DOHH2 (cell line): ENCODE data around the gene EXOC6B.

Experiments used
- EZH2phosphoT487 ChIP-seq: fragments of 200-600 bp; sonication (generic); IDR thresholded peaks from 2 replicates; pipeline ENCODE4 v1.6.1; 2017; ENCODE audit warnings: borderline replicate concordance, mild to moderate bottlenecking, antibody characterized with exemption, low read length, moderate library complexity, mixed read lengths
- TF ChIP-seq, protein P1 (sequence below): fragments of 200-600 bp; sonication (generic); IDR thresholded peaks from one replicate; pipeline ENCODE4 v1.5.1; 2014; ENCODE audit warnings: antibody characterized with exemption, mild to moderate bottlenecking, low read depth, low read length; ENCODE audit not compliant: poor library complexity, severe bottlenecking

DNA sequence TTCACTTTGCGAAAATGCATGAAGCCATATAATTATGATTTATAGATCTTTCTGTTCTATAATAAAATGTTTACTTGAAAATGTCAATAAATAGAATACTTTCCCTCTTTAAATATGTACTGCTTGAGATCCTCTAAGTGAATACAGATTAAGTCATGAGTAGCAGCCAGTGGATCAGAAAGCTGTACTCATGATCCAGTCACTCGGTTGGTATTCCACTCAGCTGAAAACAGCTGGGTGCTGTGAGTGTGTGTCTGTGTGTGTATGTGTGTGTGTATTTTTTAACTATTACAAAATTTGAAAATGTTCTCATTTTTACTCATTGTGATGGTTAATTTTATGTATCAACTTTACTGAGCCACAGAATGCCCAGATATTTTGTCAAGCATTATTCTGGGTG lies 536.5 kb downstream of the EXOC6B start:
- TF ChIP-seq, protein P1, sequence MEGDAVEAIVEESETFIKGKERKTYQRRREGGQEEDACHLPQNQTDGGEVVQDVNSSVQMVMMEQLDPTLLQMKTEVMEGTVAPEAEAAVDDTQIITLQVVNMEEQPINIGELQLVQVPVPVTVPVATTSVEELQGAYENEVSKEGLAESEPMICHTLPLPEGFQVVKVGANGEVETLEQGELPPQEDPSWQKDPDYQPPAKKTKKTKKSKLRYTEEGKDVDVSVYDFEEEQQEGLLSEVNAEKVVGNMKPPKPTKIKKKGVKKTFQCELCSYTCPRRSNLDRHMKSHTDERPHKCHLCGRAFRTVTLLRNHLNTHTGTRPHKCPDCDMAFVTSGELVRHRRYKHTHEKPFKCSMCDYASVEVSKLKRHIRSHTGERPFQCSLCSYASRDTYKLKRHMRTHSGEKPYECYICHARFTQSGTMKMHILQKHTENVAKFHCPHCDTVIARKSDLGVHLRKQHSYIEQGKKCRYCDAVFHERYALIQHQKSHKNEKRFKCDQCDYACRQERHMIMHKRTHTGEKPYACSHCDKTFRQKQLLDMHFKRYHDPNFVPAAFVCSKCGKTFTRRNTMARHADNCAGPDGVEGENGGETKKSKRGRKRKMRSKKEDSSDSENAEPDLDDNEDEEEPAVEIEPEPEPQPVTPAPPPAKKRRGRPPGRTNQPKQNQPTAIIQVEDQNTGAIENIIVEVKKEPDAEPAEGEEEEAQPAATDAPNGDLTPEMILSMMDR = no peak
- no peak for TF ChIP-seq EZH2phosphoT487
